HepG2 (cell line): ENCODE data around the gene NIP7. TPM values are rescaled to one million over a fixed set of nuclear protein-coding genes. Genes with fewer than 3 reads are reported as not detected.

Source experiments
- FIP1L1 ChIP-seq: fragments of 200-400 bp; formaldehyde crosslinking; IDR thresholded peaks from 2 replicates; pipeline ENCODE4 v1.6.1; 2018; ENCODE audit warnings: low read depth, mild to moderate bottlenecking, low read length, moderate library complexity, borderline replicate concordance; ENCODE audit not compliant: insufficient read depth
- FOXK1 ChIP-seq: sonication (generic); formaldehyde crosslinking; IDR thresholded peaks from 2 replicates; pipeline ENCODE4 v1.4.0; 2020; ENCODE audit warnings: low read depth, missing genetic modification reagents, borderline replicate concordance
- ISL2 ChIP-seq: sonication (generic); formaldehyde crosslinking; IDR thresholded peaks from 2 replicates; pipeline ENCODE4 v1.5.0; 2020; ENCODE audit warnings: missing genetic modification reagents
- KDM1A ChIP-seq: IDR thresholded peaks from 2 replicates; pipeline ENCODE4 v1.6.1; 2016; ENCODE audit warnings: missing compliant biosample characterization
- MED1 ChIP-seq: sonication (generic); formaldehyde crosslinking; IDR thresholded peaks from 2 replicates; pipeline ENCODE4 v1.4.0; 2020; ENCODE audit warnings: missing genetic modification reagents
- MLLT10 ChIP-seq: sonication (generic); formaldehyde crosslinking; IDR thresholded peaks from 2 replicates; pipeline ENCODE4 v1.4.0; 2020; ENCODE audit warnings: missing genetic modification reagents
- PCBP2 ChIP-seq: fragments of 200-400 bp; formaldehyde crosslinking; optimal IDR thresholded peaks from 2 replicates; pipeline ENCODE3; 2018; ENCODE audit warnings: low read length, low read depth; ENCODE audit not compliant: poor library complexity, severe bottlenecking
- SALL1 ChIP-seq: sonication (generic); formaldehyde crosslinking; IDR thresholded peaks from 2 replicates; pipeline ENCODE4 v1.8.0; 2022; ENCODE audit warnings: mild to moderate bottlenecking, missing genetic modification reagents
- SMARCC2 ChIP-seq: fragments of 450-650 bp; IDR thresholded peaks from 2 replicates; pipeline ENCODE4 v1.6.1; 2017; ENCODE audit warnings: antibody characterized with exemption, mild to moderate bottlenecking
- TBP ChIP-seq: sonication (generic); formaldehyde crosslinking; IDR thresholded peaks from 2 replicates; pipeline ENCODE4 v1.5.0; 2020; ENCODE audit warnings: missing genetic modification reagents
- TIGD3 ChIP-seq: sonication (generic); formaldehyde crosslinking; IDR thresholded peaks from 2 replicates; pipeline ENCODE4 v1.5.1; 2020; ENCODE audit warnings: mild to moderate bottlenecking, missing genetic modification reagents, borderline replicate concordance
- YEATS2 ChIP-seq: sonication (generic); formaldehyde crosslinking; IDR thresholded peaks from 2 replicates; pipeline ENCODE4 v1.4.0; 2020; ENCODE audit warnings: missing genetic modification reagents, borderline replicate concordance
- ZBTB4 ChIP-seq: sonication (generic); formaldehyde crosslinking; IDR thresholded peaks from 2 replicates; pipeline ENCODE4 v1.4.0; 2020; ENCODE audit warnings: missing genetic modification reagents, mild to moderate bottlenecking, borderline replicate concordance
- ZC3H4 ChIP-seq: sonication (generic); formaldehyde crosslinking; IDR thresholded peaks from 2 replicates; pipeline ENCODE4 v1.4.0; 2020; ENCODE audit warnings: missing genetic modification reagents, borderline replicate concordance
- ZNF205 ChIP-seq: IDR thresholded peaks from 2 replicates; pipeline ENCODE4 v1.6.1; 2018; ENCODE audit warnings: missing biosample characterization, missing genetic modification reagents
- ZNF496 ChIP-seq: sonication (generic); formaldehyde crosslinking; IDR thresholded peaks from 2 replicates; pipeline ENCODE4 v1.8.1; 2023; ENCODE audit warnings: mild to moderate bottlenecking, moderate library complexity, missing genetic modification reagents; ENCODE audit not compliant: insufficient replicate concordance
- ZNF530 ChIP-seq: sonication (generic); formaldehyde crosslinking; IDR thresholded peaks from 2 replicates; pipeline ENCODE4 v1.5.0; 2020; ENCODE audit warnings: low read depth, mild to moderate bottlenecking, missing genetic modification reagents
- ZNF615 ChIP-seq: sonication (generic); formaldehyde crosslinking; IDR thresholded peaks from 2 replicates; pipeline ENCODE4 v1.5.0; 2020; ENCODE audit warnings: mild to moderate bottlenecking, missing genetic modification reagents, borderline replicate concordance
- polyA plus RNA-seq, 8 experiments: library from polyadenylated mRNA; depleted of rRNA in 3 of 8; stranded (reverse) in 7 of 8; unstranded in 1 of 8; fragments of >200 nt; fragmentation: Illumina TruSeq in 4 of 8; extraction: Trizol in 4 of 8; gene quantifications; 2 replicates each; pipeline versions ENCODE4 v1.2.1 to v1.2.3, GENCODE V29; 2011 to 2016; ENCODE audit warnings: low read depth in 4 of 8, missing spikeins in 1 of 8, mixed read lengths in 1 of 8; ENCODE audit not compliant: insufficient read depth in 1 of 8
- total RNA-seq, 5 experiments: library from RNA; depleted of rRNA; stranded (reverse); fragments of >200 nt; fragmentation: Illumina TruSeq; extraction: Trizol; gene quantifications; 2 replicates each; pipeline ENCODE4 v1.2.3, GENCODE V29; 2016; ENCODE audit warnings: low read depth in 1 of 5
- TF ChIP-seq, protein P1 (sequence below): sonication (generic); formaldehyde crosslinking; IDR thresholded peaks from 2 replicates; pipeline ENCODE4 v1.4.0; 2020; ENCODE audit warnings: missing genetic modification reagents
- TF ChIP-seq, protein P2 (sequence below): sonication (generic); formaldehyde crosslinking; IDR thresholded peaks from 2 replicates; pipeline ENCODE4 v1.4.0; 2020; ENCODE audit warnings: missing genetic modification reagents

The NIP7 gene
- total and polyA plus RNA-seq, 2 of the 13 experiments (the other 11 are each of a cell fraction or from before 2014, with no cell fraction given): 15.3 to 114 TPM

DNA sequence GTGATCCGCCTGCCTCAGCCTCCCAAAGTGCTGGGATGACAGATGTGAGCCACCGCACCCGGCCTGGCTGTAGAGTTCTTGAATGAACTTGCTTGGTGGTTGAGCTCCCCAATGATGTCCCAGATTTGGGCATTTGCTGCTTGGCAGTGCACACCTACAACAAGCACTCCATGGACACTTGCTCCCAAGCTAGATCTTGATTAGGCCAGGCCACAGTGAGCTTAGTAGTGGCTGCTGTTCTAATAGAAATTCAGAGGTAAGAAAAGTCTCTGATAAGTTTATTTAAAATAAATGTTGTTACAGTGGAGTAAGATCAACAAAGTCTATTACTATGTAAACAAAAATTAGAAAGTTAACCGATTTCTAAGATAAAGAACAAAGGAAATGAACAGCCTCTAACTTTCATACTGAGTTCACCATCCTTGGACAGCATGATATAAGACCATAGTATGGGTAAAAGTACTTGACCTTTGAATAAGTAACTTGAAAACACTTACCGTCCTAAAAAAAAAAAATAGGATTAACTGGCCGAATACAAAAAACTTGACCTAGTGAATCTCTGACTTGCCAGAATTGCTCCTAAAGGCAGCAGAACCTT is 11.1 kb downstream of the NIP7 start (continued):
- TF ChIP-seq TIGD3 (CRISPR knock-in tag) (no peak), KDM1A (CRISPR knock-in tag) (no peak), YEATS2 (CRISPR knock-in tag) (no peak), SMARCC2 (no peak), TBP (CRISPR knock-in tag) (no peak), SALL1 (CRISPR knock-in tag) (0 out of 2 replicates have a peak, but pooled peaks have one; percentile 31), ZNF496 (no peak), ZNF205 (no peak), MED1 (CRISPR knock-in tag) (0 out of 2 replicates have a peak, but pooled peaks have one; percentile 26), ZBTB4 (no peak), FIP1L1 (no peak), MLLT10 (CRISPR knock-in tag) (no peak), PCBP2 (no peak), FOXK1 (no peak), ZC3H4 (CRISPR knock-in tag) (no peak), ZNF615 (CRISPR knock-in tag) (peak; percentile 62; the same call in 1 of the 2 replicates), ISL2 (CRISPR knock-in tag) (peak; percentile 62; the same call in 1 of the 2 replicates), ZNF530 (CRISPR knock-in tag) (no peak)
- TF ChIP-seq, protein P1, sequence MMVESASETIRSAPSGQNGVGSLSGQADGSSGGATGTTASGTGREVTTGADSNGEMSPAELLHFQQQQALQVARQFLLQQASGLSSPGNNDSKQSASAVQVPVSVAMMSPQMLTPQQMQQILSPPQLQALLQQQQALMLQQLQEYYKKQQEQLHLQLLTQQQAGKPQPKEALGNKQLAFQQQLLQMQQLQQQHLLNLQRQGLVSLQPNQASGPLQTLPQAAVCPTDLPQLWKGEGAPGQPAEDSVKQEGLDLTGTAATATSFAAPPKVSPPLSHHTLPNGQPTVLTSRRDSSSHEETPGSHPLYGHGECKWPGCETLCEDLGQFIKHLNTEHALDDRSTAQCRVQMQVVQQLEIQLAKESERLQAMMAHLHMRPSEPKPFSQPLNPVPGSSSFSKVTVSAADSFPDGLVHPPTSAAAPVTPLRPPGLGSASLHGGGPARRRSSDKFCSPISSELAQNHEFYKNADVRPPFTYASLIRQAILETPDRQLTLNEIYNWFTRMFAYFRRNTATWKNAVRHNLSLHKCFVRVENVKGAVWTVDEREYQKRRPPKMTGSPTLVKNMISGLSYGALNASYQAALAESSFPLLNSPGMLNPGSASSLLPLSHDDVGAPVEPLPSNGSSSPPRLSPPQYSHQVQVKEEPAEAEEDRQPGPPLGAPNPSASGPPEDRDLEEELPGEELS (CRISPR knock-in tag): peak; percentile 37
- TF ChIP-seq, protein P2, sequence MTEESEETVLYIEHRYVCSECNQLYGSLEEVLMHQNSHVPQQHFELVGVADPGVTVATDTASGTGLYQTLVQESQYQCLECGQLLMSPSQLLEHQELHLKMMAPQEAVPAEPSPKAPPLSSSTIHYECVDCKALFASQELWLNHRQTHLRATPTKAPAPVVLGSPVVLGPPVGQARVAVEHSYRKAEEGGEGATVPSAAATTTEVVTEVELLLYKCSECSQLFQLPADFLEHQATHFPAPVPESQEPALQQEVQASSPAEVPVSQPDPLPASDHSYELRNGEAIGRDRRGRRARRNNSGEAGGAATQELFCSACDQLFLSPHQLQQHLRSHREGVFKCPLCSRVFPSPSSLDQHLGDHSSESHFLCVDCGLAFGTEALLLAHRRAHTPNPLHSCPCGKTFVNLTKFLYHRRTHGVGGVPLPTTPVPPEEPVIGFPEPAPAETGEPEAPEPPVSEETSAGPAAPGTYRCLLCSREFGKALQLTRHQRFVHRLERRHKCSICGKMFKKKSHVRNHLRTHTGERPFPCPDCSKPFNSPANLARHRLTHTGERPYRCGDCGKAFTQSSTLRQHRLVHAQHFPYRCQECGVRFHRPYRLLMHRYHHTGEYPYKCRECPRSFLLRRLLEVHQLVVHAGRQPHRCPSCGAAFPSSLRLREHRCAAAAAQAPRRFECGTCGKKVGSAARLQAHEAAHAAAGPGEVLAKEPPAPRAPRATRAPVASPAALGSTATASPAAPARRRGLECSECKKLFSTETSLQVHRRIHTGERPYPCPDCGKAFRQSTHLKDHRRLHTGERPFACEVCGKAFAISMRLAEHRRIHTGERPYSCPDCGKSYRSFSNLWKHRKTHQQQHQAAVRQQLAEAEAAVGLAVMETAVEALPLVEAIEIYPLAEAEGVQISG (CRISPR knock-in tag): no peak
